ENCODE results near the gene DTX3. TPM values are rescaled to one million over a fixed set of nuclear protein-coding genes. Genes with fewer than 3 reads are reported as not detected.

DTX3 gene
- total and polyA plus RNA-seq, 2 of the 13 experiments (the other 11 are each of a cell fraction or from before 2014, with no cell fraction given) = 9.0 to 27.2 TPM

DNA sequence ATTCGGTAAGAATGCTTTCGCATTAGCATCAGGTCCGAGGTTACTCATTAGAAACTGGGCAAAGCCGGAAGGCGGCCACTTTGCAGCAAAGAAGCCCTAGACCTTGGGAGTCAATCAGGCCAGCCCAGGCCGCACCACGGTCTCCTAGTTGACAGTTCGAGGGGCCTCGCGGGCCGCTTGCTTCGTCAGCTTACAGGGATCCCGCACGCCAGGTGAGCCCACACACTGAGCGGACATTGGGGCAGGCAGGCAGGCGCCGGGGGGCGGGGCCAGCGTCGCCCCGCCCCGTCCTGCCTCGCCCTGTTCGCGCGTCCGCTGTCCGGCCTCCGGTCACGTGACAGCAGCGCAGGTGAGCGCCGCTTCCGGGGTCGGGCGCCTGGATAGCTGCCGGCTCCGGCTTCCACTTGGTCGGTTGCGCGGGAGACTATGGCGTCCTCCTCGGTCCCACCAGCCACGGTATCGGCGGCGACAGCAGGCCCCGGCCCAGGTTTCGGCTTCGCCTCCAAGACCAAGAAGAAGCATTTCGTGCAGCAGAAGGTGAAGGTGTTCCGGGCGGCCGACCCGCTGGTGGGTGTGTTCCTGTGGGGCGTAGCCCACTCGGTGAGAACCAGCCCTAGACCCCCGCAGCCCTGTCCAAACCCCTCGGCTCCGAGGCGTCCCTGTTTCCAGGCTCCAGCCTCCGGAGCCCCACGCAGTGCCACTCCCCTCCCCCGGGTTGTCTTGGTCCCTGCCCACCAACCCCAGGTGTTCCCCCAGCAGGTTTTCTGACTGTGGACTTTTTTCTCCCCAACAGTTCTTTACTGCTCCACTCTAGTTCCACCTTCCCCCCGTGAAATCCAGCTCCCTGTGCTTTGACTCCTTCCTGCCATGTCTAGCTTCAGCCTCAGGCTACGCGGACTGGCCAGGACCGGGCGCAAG lies 13.5 kb upstream of the DTX3 start, which contains the start of gene PIP4K2C (continued):
- TF ChIP-seq ZHX1 (CRISPR knock-in tag; IDR thresholded peaks at IDR 0.05; ENCODE audit: low read depth) (no peak), MTF2 (CRISPR knock-in tag; IDR thresholded peaks at IDR 0.05; ENCODE audit: borderline replicate concordance) (0 out of 2 replicates have a peak, but pooled peaks have one; percentile 49), ZNF225 (CRISPR knock-in tag; IDR thresholded peaks at IDR 0.05) (peak; percentile 71), ZNF563 (CRISPR knock-in tag; IDR thresholded peaks at IDR 0.05) (peak; percentile 65; the same call in 1 of the 2 replicates), TBL1XR1 (IDR thresholded peaks at IDR 0.05; ENCODE audit: borderline replicate concordance, low read length, partially characterized antibody) (peak; percentile 31), ZNF652 (CRISPR knock-in tag; IDR thresholded peaks at IDR 0.05; ENCODE audit: borderline replicate concordance, low read depth) (no peak), ZNF607 (CRISPR knock-in tag; IDR thresholded peaks at IDR 0.05; ENCODE audit: borderline replicate concordance) (0 out of 2 replicates have a peak, but pooled peaks have one; percentile 52), SRSF1 (optimal IDR thresholded peaks at IDR 0.05; ENCODE audit: low read depth, low read length) (no peak), LCORL (IDR thresholded peaks at IDR 0.05) (0 out of 2 replicates have a peak, but pooled peaks have one; percentile 19), LCORL (CRISPR knock-in tag; IDR thresholded peaks at IDR 0.05) (peak; percentile 11; the same call in 1 of the 2 replicates), NONO (IDR thresholded peaks at IDR 0.05) (no peak), NONO (CRISPR knock-in tag; conservative IDR thresholded peaks at IDR 0.05) (peak; percentile 38; the same call in 1 of the 2 replicates)
- TF ChIP-seq, protein P1, sequence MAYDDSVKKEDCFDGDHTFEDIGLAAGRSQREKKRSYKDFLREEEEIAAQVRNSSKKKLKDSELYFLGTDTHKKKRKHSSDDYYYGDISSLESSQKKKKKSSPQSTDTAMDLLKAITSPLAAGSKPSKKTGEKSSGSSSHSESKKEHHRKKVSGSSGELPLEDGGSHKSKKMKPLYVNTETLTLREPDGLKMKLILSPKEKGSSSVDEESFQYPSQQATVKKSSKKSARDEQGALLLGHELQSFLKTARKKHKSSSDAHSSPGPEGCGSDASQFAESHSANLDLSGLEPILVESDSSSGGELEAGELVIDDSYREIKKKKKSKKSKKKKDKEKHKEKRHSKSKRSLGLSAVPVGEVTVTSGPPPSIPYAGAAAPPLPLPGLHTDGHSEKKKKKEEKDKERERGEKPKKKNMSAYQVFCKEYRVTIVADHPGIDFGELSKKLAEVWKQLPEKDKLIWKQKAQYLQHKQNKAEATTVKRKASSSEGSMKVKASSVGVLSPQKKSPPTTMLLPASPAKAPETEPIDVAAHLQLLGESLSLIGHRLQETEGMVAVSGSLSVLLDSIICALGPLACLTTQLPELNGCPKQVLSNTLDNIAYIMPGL (CRISPR knock-in tag; IDR thresholded peaks at IDR 0.05; ENCODE audit: borderline replicate concordance in 1 of 2, low read depth in 1 of 2) = 0 out of 4 replicates have a peak, but pooled peaks of 1 of the 2 experiments have one; percentile 53
- TF ChIP-seq, protein P2, sequence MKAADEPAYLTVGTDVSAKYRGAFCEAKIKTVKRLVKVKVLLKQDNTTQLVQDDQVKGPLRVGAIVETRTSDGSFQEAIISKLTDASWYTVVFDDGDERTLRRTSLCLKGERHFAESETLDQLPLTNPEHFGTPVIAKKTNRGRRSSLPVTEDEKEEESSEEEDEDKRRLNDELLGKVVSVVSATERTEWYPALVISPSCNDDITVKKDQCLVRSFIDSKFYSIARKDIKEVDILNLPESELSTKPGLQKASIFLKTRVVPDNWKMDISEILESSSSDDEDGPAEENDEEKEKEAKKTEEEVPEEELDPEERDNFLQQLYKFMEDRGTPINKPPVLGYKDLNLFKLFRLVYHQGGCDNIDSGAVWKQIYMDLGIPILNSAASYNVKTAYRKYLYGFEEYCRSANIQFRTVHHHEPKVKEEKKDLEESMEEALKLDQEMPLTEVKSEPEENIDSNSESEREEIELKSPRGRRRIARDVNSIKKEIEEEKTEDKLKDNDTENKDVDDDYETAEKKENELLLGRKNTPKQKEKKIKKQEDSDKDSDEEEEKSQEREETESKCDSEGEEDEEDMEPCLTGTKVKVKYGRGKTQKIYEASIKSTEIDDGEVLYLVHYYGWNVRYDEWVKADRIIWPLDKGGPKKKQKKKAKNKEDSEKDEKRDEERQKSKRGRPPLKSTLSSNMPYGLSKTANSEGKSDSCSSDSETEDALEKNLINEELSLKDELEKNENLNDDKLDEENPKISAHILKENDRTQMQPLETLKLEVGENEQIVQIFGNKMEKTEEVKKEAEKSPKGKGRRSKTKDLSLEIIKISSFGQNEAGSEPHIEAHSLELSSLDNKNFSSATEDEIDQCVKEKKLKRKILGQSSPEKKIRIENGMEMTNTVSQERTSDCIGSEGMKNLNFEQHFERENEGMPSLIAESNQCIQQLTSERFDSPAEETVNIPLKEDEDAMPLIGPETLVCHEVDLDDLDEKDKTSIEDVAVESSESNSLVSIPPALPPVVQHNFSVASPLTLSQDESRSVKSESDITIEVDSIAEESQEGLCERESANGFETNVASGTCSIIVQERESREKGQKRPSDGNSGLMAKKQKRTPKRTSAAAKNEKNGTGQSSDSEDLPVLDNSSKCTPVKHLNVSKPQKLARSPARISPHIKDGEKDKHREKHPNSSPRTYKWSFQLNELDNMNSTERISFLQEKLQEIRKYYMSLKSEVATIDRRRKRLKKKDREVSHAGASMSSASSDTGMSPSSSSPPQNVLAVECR (CRISPR knock-in tag; IDR thresholded peaks at IDR 0.05; ENCODE audit: borderline replicate concordance) = peak; percentile 97
- TF ChIP-seq, protein P3, sequence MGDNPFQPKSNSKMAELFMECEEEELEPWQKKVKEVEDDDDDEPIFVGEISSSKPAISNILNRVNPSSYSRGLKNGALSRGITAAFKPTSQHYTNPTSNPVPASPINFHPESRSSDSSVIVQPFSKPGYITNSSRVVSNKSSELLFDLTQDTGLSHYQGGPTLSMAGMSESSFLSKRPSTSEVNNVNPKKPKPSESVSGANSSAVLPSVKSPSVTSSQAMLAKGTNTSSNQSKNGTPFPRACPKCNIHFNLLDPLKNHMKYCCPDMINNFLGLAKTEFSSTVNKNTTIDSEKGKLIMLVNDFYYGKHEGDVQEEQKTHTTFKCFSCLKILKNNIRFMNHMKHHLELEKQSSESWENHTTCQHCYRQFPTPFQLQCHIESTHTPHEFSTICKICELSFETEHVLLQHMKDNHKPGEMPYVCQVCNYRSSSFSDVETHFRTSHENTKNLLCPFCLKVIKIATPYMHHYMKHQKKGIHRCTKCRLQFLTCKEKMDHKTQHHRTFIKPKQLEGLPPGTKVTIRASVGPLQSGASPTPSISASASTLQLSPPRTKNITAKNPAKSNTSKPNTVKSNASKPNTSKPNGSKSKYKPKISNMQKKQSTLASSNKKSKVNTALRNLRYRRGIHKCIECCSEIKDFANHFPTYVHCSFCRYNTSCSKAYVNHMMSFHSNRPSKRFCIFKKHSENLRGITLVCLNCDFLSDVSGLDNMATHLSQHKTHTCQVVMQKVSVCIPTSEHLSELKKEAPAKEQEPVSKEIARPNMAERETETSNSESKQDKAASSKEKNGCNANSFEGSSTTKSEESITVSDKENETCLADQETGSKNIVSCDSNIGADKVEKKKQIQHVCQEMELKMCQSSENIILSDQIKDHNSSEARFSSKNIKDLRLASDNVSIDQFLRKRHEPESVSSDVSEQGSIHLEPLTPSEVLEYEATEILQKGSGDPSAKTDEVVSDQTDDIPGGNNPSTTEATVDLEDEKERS (CRISPR knock-in tag; IDR thresholded peaks at IDR 0.05) = no peak

All from HepG2 (cell line).